ENCODE measurements around the gene OR6C65.
"Not testable (repeated sequence)": the region's sequence is repeated elsewhere in the genome, so short reads cannot be mapped to it uniquely, and the experiment has no call there.

The OR6C65 gene

DNA sequence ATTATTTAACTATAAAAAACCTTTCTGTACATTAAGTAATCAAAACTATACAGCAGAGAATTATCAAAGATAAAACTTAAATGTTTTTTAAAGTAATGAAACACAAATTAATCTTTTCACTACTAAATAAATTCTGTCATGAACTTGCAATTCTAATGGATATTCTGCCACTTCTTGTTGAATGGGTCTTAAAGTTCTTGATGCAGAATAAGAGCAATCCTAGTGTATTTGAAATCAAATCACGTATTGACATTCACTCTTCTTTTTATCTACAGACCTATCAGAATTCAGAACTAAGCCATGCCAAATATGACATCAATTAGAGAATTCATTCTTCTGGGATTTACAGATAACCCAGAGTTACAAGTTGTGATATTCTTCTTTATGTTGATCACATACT, at the start of gene OR6C65:
TSS of gene OR6C65 (plus strand) at position 301 of the 400 bp plus-strand sequence. CDS start at position 301, 0 bp downstream.
- H3K4me3 ChIP-seq (ENCODE audit: low read length) = no peak within 1 kb of the TSS
- WGBS (ENCODE audit: insufficient coverage, insufficient read length) = no CpG with 5 or more reads among the region's 1 CpG

DNA sequence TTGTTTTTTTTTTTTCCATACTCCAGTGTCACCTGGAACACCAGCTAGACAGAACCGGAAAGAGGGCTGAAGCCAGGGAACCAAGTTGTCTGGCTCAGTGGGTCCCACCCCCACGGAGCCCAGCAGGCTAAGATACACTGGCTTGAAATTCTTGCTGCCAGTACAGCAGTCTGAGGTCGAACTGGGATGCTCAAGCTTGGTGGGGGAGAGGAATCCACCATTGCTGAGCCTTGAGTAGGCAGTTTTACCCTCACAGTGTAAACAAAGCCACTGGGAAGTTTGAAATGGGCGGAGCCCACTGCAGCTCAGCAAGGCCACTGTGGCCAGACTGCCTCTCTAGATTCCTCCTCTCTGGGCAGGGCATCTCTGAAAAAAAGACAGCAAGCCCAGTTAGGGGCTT, 45.0 kb upstream of the OR6C65 start:
- H3K9me3 ChIP-seq (ENCODE audit: control insufficient read depth, insufficient read depth, low read length); H3K36me3 ChIP-seq (ENCODE audit: control insufficient read depth, insufficient read depth, low read length); H3K27me3 ChIP-seq (ENCODE audit: control insufficient read depth, insufficient read depth, low read length); H3K27ac ChIP-seq (ENCODE audit: low read length); H3K4me3 ChIP-seq (ENCODE audit: low read length); DNase-seq (ENCODE audit: low read depth, low spot score); H3K4me1 ChIP-seq (ENCODE audit: control insufficient read depth, insufficient read depth, low read length): not testable (repeated sequence)
- WGBS (ENCODE audit: insufficient coverage, insufficient read length) = no CpG with 5 or more reads among the region's 4 CpGs

More for the DNA sequence above, at the start of gene OR6C65:
- H3K27ac ChIP-seq (ENCODE audit: low read length) = no peak within 1 kb of the TSS
- H3K36me3 ChIP-seq (ENCODE audit: control insufficient read depth, insufficient read depth, low read length) = no peaks in the 10 kb centered on the region
- H3K4me1 ChIP-seq (ENCODE audit: control insufficient read depth, insufficient read depth, low read length) = no peaks in the 10 kb centered on the region
- no peak for DNase-seq (ENCODE audit: low read depth, low spot score)
- no peaks in the 10 kb centered on the region for H3K27me3 ChIP-seq (ENCODE audit: control insufficient read depth, insufficient read depth, low read length)
- no peaks in the 10 kb centered on the region for H3K9me3 ChIP-seq (ENCODE audit: control insufficient read depth, insufficient read depth, low read length)

DNA sequence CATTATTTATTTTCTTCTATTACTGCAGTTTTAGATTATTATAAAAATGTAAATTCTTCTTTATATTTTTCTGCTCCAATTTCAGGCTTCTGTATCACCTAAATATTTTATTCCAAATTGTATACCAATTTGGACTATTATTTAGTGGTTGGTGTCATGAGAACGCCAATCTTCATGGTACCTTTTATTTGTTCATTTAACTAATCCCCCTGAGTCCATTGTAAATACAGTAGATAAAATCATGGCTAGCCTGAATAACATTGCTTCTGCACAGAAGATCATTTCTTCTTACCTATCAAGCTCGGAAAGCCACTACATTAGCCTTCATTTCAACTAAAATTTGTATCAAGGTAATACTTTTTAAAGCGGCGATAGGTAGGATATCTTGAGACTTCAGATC, 37.7 kb upstream of the OR6C65 start, which contains the start of gene OR6C75:
TSS of gene OR6C75 (plus strand) at position 301 of the 400 bp plus-strand sequence. CDS start 2,136 bp downstream, outside the sequence.
- Histone ChIP-seq H3K27ac (ENCODE audit: low read length) (no peak within 1 kb of the TSS), H3K4me1 (ENCODE audit: control insufficient read depth, insufficient read depth, low read length) (no peaks in the 10 kb centered on the region), H3K9me3 (ENCODE audit: control insufficient read depth, insufficient read depth, low read length) (no peaks in the 10 kb centered on the region), H3K36me3 (ENCODE audit: control insufficient read depth, insufficient read depth, low read length) (no peaks in the 10 kb centered on the region), H3K27me3 (ENCODE audit: control insufficient read depth, insufficient read depth, low read length) (no peaks in the 10 kb centered on the region), H3K4me3 (ENCODE audit: low read length) (no peak within 1 kb of the TSS)
- DNase-seq (ENCODE audit: low read depth, low spot score) = no peak
- no CpG with 5 or more reads among the region's 4 CpGs for WGBS (ENCODE audit: insufficient coverage, insufficient read length)

GRCh38 chr12:55365086-55365485, 35.2 kb upstream of the OR6C65 start:
- Histone ChIP-seq H3K36me3 (ENCODE audit: control insufficient read depth, insufficient read depth, low read length) (no peaks in the 10 kb centered on the region), H3K27me3 (ENCODE audit: control insufficient read depth, insufficient read depth, low read length) (no peaks in the 10 kb centered on the region), H3K9me3 (ENCODE audit: control insufficient read depth, insufficient read depth, low read length) (no peaks in the 10 kb centered on the region), H3K27ac (ENCODE audit: low read length) (no peak overlapping the region), H3K4me1 (ENCODE audit: control insufficient read depth, insufficient read depth, low read length) (no peaks in the 10 kb centered on the region), H3K4me3 (ENCODE audit: low read length) (no peak overlapping the region)
- DNase-seq (ENCODE audit: low read depth, low spot score) = no peak
- no CpG with 5 or more reads among the region's 3 CpGs for WGBS (ENCODE audit: insufficient coverage, insufficient read length)

- H3K4me3 ChIP-seq (ENCODE audit: low read length) = no peak overlapping the region
- no peaks in the 10 kb centered on the region for H3K4me1 ChIP-seq (ENCODE audit: control insufficient read depth, insufficient read depth, low read length)
- WGBS (ENCODE audit: insufficient coverage, insufficient read length) = no CpG with 5 or more reads among the region's 4 CpGs
- H3K27ac ChIP-seq (ENCODE audit: low read length) = no peak overlapping the region
- no peaks in the 10 kb centered on the region for H3K9me3 ChIP-seq (ENCODE audit: control insufficient read depth, insufficient read depth, low read length)
- H3K27me3 ChIP-seq (ENCODE audit: control insufficient read depth, insufficient read depth, low read length) = no peaks in the 10 kb centered on the region
- no peaks in the 10 kb centered on the region for H3K36me3 ChIP-seq (ENCODE audit: control insufficient read depth, insufficient read depth, low read length)
- DNase-seq (ENCODE audit: low read depth, low spot score) = no peak
Measured at GRCh38 chr12:55372521-55372920, 27.8 kb upstream of the OR6C65 start.

DNA sequence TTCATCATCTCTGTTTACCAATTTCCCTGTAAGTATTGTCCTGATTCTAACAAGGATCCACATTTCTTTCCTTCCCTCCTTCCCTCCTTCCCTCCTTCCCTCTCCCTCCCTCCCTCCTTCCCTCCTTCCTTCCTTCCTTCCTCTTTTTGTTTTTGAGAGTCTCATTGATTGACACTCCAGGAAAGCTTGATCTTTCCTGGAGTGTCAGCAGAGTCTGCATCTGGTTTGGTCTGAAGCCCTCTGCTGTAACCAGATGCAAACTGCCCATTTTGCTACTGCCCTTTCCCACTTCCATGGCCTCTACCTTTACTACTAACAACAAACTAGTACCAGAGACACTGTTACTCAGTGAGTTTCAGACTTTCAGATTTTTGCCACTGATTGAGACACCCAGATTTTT, 14.4 kb upstream of the OR6C65 start:
- no peaks in the 10 kb centered on the region for H3K27me3 ChIP-seq (ENCODE audit: control insufficient read depth, insufficient read depth, low read length)
- no peak for DNase-seq (ENCODE audit: low read depth, low spot score)
- H3K4me3 ChIP-seq (ENCODE audit: low read length) = no peak overlapping the region
- no peaks in the 10 kb centered on the region for H3K4me1 ChIP-seq (ENCODE audit: control insufficient read depth, insufficient read depth, low read length)
- H3K36me3 ChIP-seq (ENCODE audit: control insufficient read depth, insufficient read depth, low read length) = no peaks in the 10 kb centered on the region
- no peak overlapping the region for H3K27ac ChIP-seq (ENCODE audit: low read length)
- H3K9me3 ChIP-seq (ENCODE audit: control insufficient read depth, insufficient read depth, low read length) = no peaks in the 10 kb centered on the region

DNA sequence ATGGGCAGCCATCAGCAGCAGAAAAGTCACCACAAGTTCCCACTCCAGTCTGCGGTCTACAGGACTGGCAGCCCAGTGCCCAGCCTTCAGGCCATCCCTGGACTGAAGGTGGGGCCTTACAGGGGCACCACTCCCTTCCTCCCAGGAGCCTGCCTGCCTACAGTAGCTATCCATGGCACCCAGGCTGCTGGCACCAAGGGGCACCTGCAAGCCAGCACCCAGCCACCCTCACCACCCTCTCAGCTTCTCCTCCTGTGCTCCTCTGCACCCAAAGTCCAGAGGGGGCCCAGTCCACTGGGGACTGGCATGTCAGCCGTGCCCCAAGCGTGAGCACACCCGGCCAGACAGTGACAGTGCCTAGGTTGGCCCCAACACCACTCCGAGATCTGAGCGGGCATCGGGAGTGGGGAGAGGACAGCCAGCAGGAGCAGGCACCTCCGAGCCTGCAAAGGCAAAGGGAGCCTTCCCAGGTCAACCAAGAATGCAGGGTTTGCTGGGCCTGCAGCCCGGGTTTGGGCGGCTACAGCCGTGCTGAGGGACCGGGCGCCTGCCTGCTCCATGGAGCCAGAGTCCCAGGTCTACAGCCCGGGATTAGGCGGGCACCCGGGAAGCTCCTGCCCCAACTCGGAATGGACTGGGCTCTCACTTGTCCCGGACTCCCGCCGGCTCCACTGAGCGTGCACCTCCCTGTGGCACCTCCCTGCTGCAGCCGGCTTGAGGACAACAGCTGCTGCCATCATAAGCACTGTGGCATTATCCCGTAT, 8.1 kb upstream of the OR6C65 start:
- WGBS (ENCODE audit: insufficient coverage, insufficient read length) = no CpG with 5 or more reads among the region's 23 CpGs
- H3K4me1 ChIP-seq (ENCODE audit: control insufficient read depth, insufficient read depth, low read length) = no peaks in the 10 kb centered on the region
- no peak for DNase-seq (ENCODE audit: low read depth, low spot score)

GRCh38 chr12:55396326-55396725, 4.0 kb upstream of the OR6C65 start:
- Histone ChIP-seq H3K27ac (ENCODE audit: low read length) (no peak overlapping the region), H3K4me3 (ENCODE audit: low read length) (no peak overlapping the region), H3K9me3 (ENCODE audit: control insufficient read depth, insufficient read depth, low read length) (no peaks in the 10 kb centered on the region), H3K36me3 (ENCODE audit: control insufficient read depth, insufficient read depth, low read length) (no peaks in the 10 kb centered on the region), H3K27me3 (ENCODE audit: control insufficient read depth, insufficient read depth, low read length) (no peaks in the 10 kb centered on the region), H3K4me1 (ENCODE audit: control insufficient read depth, insufficient read depth, low read length) (no peaks in the 10 kb centered on the region)
- no CpG with 5 or more reads among the region's 1 CpG for WGBS (ENCODE audit: insufficient coverage, insufficient read length)
- no peak for DNase-seq (ENCODE audit: low read depth, low spot score)

More for the DNA sequence above, 8.1 kb upstream of the OR6C65 start:
- Histone ChIP-seq H3K36me3 (ENCODE audit: control insufficient read depth, insufficient read depth, low read length) (no peaks in the 10 kb centered on the region), H3K9me3 (ENCODE audit: control insufficient read depth, insufficient read depth, low read length) (no peaks in the 10 kb centered on the region), H3K4me3 (ENCODE audit: low read length) (no peak overlapping the region), H3K27ac (ENCODE audit: low read length) (no peak overlapping the region), H3K27me3 (ENCODE audit: control insufficient read depth, insufficient read depth, low read length) (no peaks in the 10 kb centered on the region)

DNA sequence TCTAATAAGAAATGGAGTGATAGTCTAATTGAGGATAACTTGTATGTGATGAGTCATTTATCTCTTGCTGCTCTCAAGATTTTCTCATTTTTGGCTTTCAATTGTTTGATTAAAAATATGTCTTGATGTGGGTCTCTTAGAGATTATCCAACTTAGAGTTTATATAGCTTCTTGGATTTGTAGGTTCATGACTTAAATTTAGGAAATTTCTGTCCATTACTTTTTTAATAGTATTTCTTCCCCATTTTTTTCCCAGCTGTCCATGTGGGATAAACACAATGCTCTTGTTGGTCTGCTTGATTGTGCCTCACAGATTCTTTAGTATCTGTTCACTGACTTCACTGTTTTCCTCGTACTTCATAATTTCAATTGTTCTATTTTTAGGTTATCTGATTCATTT, 7.5 kb downstream of the OR6C65 start:
- no peaks in the 10 kb centered on the region for H3K4me1 ChIP-seq (ENCODE audit: control insufficient read depth, insufficient read depth, low read length)
- no peak overlapping the region for H3K4me3 ChIP-seq (ENCODE audit: low read length)
- H3K27me3 ChIP-seq (ENCODE audit: control insufficient read depth, insufficient read depth, low read length) = no peaks in the 10 kb centered on the region
- H3K36me3 ChIP-seq (ENCODE audit: control insufficient read depth, insufficient read depth, low read length) = no peaks in the 10 kb centered on the region
- no peaks in the 10 kb centered on the region for H3K9me3 ChIP-seq (ENCODE audit: control insufficient read depth, insufficient read depth, low read length)
- WGBS (ENCODE audit: insufficient coverage, insufficient read length) = no CpG with 5 or more reads among the region's 1 CpG
- no peak overlapping the region for H3K27ac ChIP-seq (ENCODE audit: low read length)
- no peak for DNase-seq (ENCODE audit: low read depth, low spot score)

DNA sequence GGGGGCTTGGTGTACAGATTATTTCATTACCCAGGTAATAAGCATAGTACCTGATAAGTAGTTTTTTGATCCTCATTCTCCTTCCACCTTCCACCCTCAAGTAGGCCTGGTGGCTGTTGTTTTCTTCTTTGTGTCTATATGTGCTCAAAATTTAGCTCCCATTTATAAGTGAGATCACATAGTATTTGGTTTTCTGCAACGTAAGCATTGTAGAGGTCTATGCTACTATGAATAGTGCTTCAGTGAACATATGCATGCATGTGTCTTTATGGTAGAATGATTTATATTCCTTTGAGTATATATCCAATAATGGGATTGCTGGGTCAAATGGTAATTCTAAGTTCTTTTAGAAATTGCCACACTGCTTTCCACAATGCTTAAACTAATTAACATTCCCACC, 8.8 kb downstream of the OR6C65 start:
- H3K4me3 ChIP-seq (ENCODE audit: low read length); H3K4me1 ChIP-seq (ENCODE audit: control insufficient read depth, insufficient read depth, low read length); H3K27me3 ChIP-seq (ENCODE audit: control insufficient read depth, insufficient read depth, low read length); H3K36me3 ChIP-seq (ENCODE audit: control insufficient read depth, insufficient read depth, low read length); H3K27ac ChIP-seq (ENCODE audit: low read length); H3K9me3 ChIP-seq (ENCODE audit: control insufficient read depth, insufficient read depth, low read length); DNase-seq (ENCODE audit: low read depth, low spot score): not testable (repeated sequence)
- WGBS (ENCODE audit: insufficient coverage, insufficient read length) = no CpG with 5 or more reads among the region's 1 CpG

GRCh38 chr12:55412138-55412537, 11.8 kb downstream of the OR6C65 start:
- not testable (repeated sequence) for H3K27me3 ChIP-seq (ENCODE audit: control insufficient read depth, insufficient read depth, low read length); H3K27ac ChIP-seq (ENCODE audit: low read length); H3K36me3 ChIP-seq (ENCODE audit: control insufficient read depth, insufficient read depth, low read length); DNase-seq (ENCODE audit: low read depth, low spot score); H3K9me3 ChIP-seq (ENCODE audit: control insufficient read depth, insufficient read depth, low read length); H3K4me3 ChIP-seq (ENCODE audit: low read length); H3K4me1 ChIP-seq (ENCODE audit: control insufficient read depth, insufficient read depth, low read length)
- WGBS (ENCODE audit: insufficient coverage, insufficient read length) = no CpG with 5 or more reads among the region's 15 CpGs
